Activated T-cell treated with anti-CD3 and anti-CD28 coated beads, Interleukin-2, amount 50 U/mL, for 48 hours (primary cell): ENCODE results near the gene ARHGEF16.

Experiments
- DNase-seq, 2 experiments: peaks; one replicate each; pipeline ENCODE4 v3.0.0-alpha.2; 2020

ARHGEF16 gene

GRCh38 chr1:3457910-3458883 lies 3.7 kb downstream of the ARHGEF16 start:
- DNase-seq, result no peak

GRCh38 chr1:3459051-3459908 lies 4.8 kb downstream of the ARHGEF16 start:
- no peak for DNase-seq

GRCh38 chr1:3459940-3460671 lies 5.6 kb downstream of the ARHGEF16 start:
- DNase-seq, result no peak

- DNase-seq, result no peak
Observed at GRCh38 chr1:3460672-3461131, 6.2 kb downstream of the ARHGEF16 start.

- DNase-seq, result no peak
Observed at GRCh38 chr1:3461238-3461933, 6.9 kb downstream of the ARHGEF16 start.

GRCh38 chr1:3461934-3462275 lies 7.4 kb downstream of the ARHGEF16 start:
- DNase-seq, result no peak

- no peak for DNase-seq
Observed at GRCh38 chr1:3462356-3463012, 8.0 kb downstream of the ARHGEF16 start.

GRCh38 chr1:3463013-3463385 lies 8.5 kb downstream of the ARHGEF16 start:
- DNase-seq, result no peak

- no peak for DNase-seq
Observed at GRCh38 chr1:3463408-3463863, 9.0 kb downstream of the ARHGEF16 start.

- no peak for DNase-seq
Observed at GRCh38 chr1:3463891-3464648, 9.6 kb downstream of the ARHGEF16 start.

- DNase-seq, result no peak
Observed at GRCh38 chr1:3464649-3465025, 10.2 kb downstream of the ARHGEF16 start.

GRCh38 chr1:3465091-3465934 lies 10.8 kb downstream of the ARHGEF16 start:
- DNase-seq, result no peak

GRCh38 chr1:3465935-3466321 lies 11.5 kb downstream of the ARHGEF16 start:
- no peak for DNase-seq

GRCh38 chr1:3466366-3467075 lies 12.1 kb downstream of the ARHGEF16 start:
- DNase-seq, result no peak

GRCh38 chr1:3467096-3468036 lies 12.9 kb downstream of the ARHGEF16 start:
- no peak for DNase-seq

GRCh38 chr1:3468236-3469103 lies 14.0 kb downstream of the ARHGEF16 start:
- DNase-seq, result no peak
